ENCODE results near the gene CATSPER1. TPM values are rescaled to one million over a fixed set of nuclear protein-coding genes. Genes with fewer than 3 reads are reported as not detected.

Gene CATSPER1
- polyA plus RNA-seq, 2 of the 4 experiments (the other 2 are of a cell fraction) = 0.46 to 0.97 TPM

GRCh38 chr11:66051766-66052663 is 25.7 kb upstream of the CATSPER1 start, which contains the start of gene SF3B2:
SF3B2 (plus strand) TSS chr11:66052364; CDS start chr11:66052385, 21 bp downstream.
- peaks cover 21% of the 10 kb centered on the region for H3K4me1 ChIP-seq
- ATAC-seq (peak; percentile 97 to 99), FAIRE-seq (no peak), DNase-seq (ENCODE audit: low read depth in 1 of 2, low spot score in 1 of 2) (peak; percentile 96 to 99)
- TF ChIP-seq KDM5A (IDR thresholded peaks at IDR 0.05) (peak; percentile 98), ELK1 (IDR thresholded peaks at IDR 0.05; ENCODE audit: low read depth, low read length) (0 out of 2 replicates have a peak, but pooled peaks have one; percentile 24), EHMT2 (IDR thresholded peaks at IDR 0.05; ENCODE audit: low read depth) (no peak), TP53 (CRISPR knock-in tag; IDR thresholded peaks at IDR 0.05) (0 out of 2 replicates have a peak, but pooled peaks have one; percentile 28), POLR2A (IDR thresholded peaks at IDR 0.05; ENCODE audit: low read length) (peak; percentile 59), PHF8 (IDR thresholded peaks at IDR 0.05; ENCODE audit: borderline replicate concordance, low read depth) (peak; percentile 94), HDAC2 (IDR thresholded peaks at IDR 0.05) (peak; percentile 49; the same call in 1 of the 2 replicates), EHF (CRISPR knock-in tag; IDR thresholded peaks at IDR 0.05) (no peak), MAX (IDR thresholded peaks at IDR 0.05) (peak; percentile 73; the same call in 1 of the 2 replicates), MAZ (IDR thresholded peaks at IDR 0.05; ENCODE audit: borderline replicate concordance, low read depth, low read length) (no peak), RCOR1 (IDR thresholded peaks at IDR 0.05; ENCODE audit: low read depth, low read length) (no peak), HOXB5 (CRISPR knock-in tag; IDR thresholded peaks at IDR 0.05) (no peak), JUN (IDR thresholded peaks at IDR 0.05) (peak in 1 of 2 experiments; percentile 92; a peak in 3 of 5 replicates)
- no peaks in the 10 kb centered on the region for H3K9me3 ChIP-seq
- H3K4me2 ChIP-seq = peak within 1 kb of the TSS; percentile 99
- WGBS (ENCODE audit: missing lambda C conversion rate) = 0% methylated on average over 37 of the region's 84 CpGs
- ChIA-PET POLR2A (interaction anchor here (0.7 to 1.7 kb wide), 9 partner anchors 9 to 192 kb away, joined by 3 to 11 read pairs (median 4); partner anchors contain the start of gene PACS1), CTCF (interaction anchor here (0.7 to 12.6 kb wide), 11 partner anchors 7 to 168 kb away, joined by 3 to 233 read pairs (median 3); partner anchors contain the start of gene PACS1)
- H3K27ac ChIP-seq = peak within 1 kb of the TSS; percentile 92 to 93
- peak within 1 kb of the TSS; percentile 89 for H3K4me3 ChIP-seq

- peak overlapping the region; percentile 90 for H3K4me2 ChIP-seq
- CTCF ChIA-PET = interaction anchor here (0.6 to 12.6 kb wide), 8 partner anchors 8 to 323 kb away, joined by 3 to 233 read pairs (median 4); partner anchors contain the start of gene PACS1
- no peak for DNase-seq (ENCODE audit: low read depth in 1 of 2, low spot score in 1 of 2)
- no peak for TF ChIP-seq RNF2 (IDR thresholded peaks at IDR 0.05; ENCODE audit: borderline replicate concordance, low read depth)
- TF ChIP-seq ZFP36 (IDR thresholded peaks at IDR 0.05; ENCODE audit: borderline replicate concordance, partially characterized antibody) = no peak
- no peak for TF ChIP-seq CTCF (IDR thresholded peaks at IDR 0.05)
- TF ChIP-seq HOXB13 (CRISPR knock-in tag; IDR thresholded peaks at IDR 0.05; ENCODE audit: low read depth) = no peak
- no peak for TF ChIP-seq RCOR1 (IDR thresholded peaks at IDR 0.05; ENCODE audit: low read depth, low read length)
- TF ChIP-seq CHD2 (IDR thresholded peaks at IDR 0.05; ENCODE audit: low read length, partially characterized antibody) = no peak
- no peak for TF ChIP-seq RFX5 (IDR thresholded peaks at IDR 0.05)
- TF ChIP-seq FOSB (CRISPR knock-in tag; IDR thresholded peaks at IDR 0.05) = no peak
- POLR2A ChIA-PET = interaction anchor here (1.0 to 1.7 kb wide), 5 partner anchors 9 to 29 kb away, joined by 4 to 11 read pairs (median 6); partner anchors contain the start of gene PACS1
- no peak for FAIRE-seq
- H3K4me1 ChIP-seq = peaks cover 21% of the 10 kb centered on the region
- ATAC-seq = no peak
- 49% methylated on average over 12 of the region's 12 CpGs for WGBS (ENCODE audit: missing lambda C conversion rate)
- peak overlapping the region; percentile 88 to 90 for H3K27ac ChIP-seq
- no peaks in the 10 kb centered on the region for H3K9me3 ChIP-seq
- peak overlapping the region; percentile 89 for H3K4me3 ChIP-seq
Measured at GRCh38 chr11:66051371-66051765, 25.1 kb upstream of the CATSPER1 start.
